GM12873 (cell line): ENCODE measurements around the gene PCDH9.

Experiments used
- TF ChIP-seq, protein P1 (sequence below): IDR thresholded peaks from 2 replicates; pipeline ENCODE4 v1.5.1; 2012; ENCODE audit warnings: low read depth, mild to moderate bottlenecking, moderate library complexity, low read length, control low read depth; ENCODE audit not compliant: insufficient read depth; ENCODE audit errors: missing control alignments

Gene PCDH9

GRCh38 chr13:66829803-66830202 lies 400.3 kb downstream of the PCDH9 start:
- TF ChIP-seq, protein P1, sequence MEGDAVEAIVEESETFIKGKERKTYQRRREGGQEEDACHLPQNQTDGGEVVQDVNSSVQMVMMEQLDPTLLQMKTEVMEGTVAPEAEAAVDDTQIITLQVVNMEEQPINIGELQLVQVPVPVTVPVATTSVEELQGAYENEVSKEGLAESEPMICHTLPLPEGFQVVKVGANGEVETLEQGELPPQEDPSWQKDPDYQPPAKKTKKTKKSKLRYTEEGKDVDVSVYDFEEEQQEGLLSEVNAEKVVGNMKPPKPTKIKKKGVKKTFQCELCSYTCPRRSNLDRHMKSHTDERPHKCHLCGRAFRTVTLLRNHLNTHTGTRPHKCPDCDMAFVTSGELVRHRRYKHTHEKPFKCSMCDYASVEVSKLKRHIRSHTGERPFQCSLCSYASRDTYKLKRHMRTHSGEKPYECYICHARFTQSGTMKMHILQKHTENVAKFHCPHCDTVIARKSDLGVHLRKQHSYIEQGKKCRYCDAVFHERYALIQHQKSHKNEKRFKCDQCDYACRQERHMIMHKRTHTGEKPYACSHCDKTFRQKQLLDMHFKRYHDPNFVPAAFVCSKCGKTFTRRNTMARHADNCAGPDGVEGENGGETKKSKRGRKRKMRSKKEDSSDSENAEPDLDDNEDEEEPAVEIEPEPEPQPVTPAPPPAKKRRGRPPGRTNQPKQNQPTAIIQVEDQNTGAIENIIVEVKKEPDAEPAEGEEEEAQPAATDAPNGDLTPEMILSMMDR: no peak

DNA sequence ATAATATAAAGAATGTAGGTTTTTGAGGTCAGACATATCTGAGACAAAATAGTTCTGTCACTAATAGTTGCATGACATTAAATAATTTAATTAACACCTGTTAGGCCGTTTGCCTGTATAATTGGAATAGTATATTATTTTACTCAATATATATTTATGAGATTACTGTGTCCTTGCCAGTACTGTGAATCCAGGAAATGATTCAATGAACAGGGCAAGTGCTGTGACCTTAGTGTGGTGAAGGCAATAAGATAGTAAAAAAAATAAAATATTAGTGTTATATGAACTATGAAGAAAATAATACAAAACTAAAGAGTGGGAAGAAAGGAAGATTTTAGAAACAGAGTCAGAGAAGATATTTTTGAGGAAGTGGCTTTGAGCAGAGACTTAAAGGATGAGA lies 403.7 kb downstream of the PCDH9 start:
- TF ChIP-seq, protein P1: no peak

GRCh38 chr13:66821551-66821950 lies 408.6 kb downstream of the PCDH9 start:
- TF ChIP-seq, protein P1: no peak

- TF ChIP-seq, protein P1: no peak
Observed at GRCh38 chr13:66811455-66811854, 418.7 kb downstream of the PCDH9 start.

- TF ChIP-seq, protein P1: no peak
Observed at GRCh38 chr13:66809485-66809884, 420.7 kb downstream of the PCDH9 start.

DNA sequence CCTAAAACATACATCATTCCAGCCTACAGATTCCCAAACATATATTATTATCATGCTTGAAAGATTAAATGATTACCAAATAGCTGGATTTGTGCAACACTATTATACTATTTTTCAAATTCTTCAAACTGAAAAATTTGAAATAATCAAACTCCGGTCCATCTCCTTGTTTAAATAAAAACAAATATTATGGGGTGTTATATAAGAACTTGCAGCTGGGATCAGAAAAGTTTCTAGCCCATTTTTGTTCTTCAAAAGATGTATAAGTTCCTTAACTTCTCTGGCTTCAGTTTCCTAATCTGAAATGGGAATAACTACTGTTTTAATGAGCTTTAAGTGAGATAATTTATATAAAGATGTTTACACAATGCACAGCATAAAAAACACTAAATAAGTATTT lies 422.9 kb downstream of the PCDH9 start:
- TF ChIP-seq, protein P1: no peak

GRCh38 chr13:66805657-66806056 lies 424.5 kb downstream of the PCDH9 start:
- TF ChIP-seq, protein P1: no peak
